Peyer's patch (tissue), 4 donors: ENCODE results near the gene CREB3L2.

Experiments
- CTCF ChIP-seq, 6 experiments: fragments of 450-650 bp in 4 of 6; fragments of 200-600 bp in 2 of 6; sonication (generic) in 1 of 6; IDR thresholded peaks; one replicate each; pipeline ENCODE4 v1.5.1; 2017 to 2019; ENCODE audit warnings: antibody characterized with exemption in 6 of 6, mild to moderate bottlenecking in 3 of 6, moderate library complexity in 1 of 6
- POLR2A ChIP-seq, 2 donors: fragments of 450-650 bp; IDR thresholded peaks; one replicate each; pipeline ENCODE4 v1.5.1; 2017; ENCODE audit warnings: antibody characterized with exemption in 2 of 2, mild to moderate bottlenecking in 2 of 2, moderate library complexity in 2 of 2

DNA sequence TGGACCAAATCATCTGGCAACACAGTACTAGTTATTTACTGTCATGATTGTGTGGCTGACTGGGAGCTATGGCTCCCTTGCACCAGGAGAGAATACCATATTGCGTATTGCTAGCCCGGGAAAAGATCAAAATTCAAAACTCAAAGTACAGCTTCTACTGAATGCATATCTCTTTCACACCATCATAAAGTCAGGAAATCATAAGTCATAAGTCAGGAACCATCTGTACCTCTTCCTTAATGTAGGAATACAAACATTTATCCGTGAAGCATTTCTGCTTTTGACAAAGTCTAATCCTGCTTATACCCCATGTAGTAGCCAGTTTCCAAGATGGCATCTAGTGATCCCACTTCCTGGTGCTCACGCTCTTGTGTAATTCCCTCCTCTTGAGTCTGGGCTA lies 2.2 kb upstream of the CREB3L2 start:
- TF ChIP-seq CTCF (IDR thresholded peaks at IDR 0.05) (no peak), POLR2A (IDR thresholded peaks at IDR 0.05) (no peak)
